Keratinocyte (primary cell): ENCODE results near the gene IRX4.

Experiments
- CTCF ChIP-seq, 3 experiments: IDR thresholded peaks in 1 of 3; conservative IDR thresholded peaks in 1 of 3; optimal IDR thresholded peaks in 1 of 3; 2 replicates in 2 of 3; 3 replicates in 1 of 3; pipeline versions ENCODE3 to v1.5.1; 2011; ENCODE audit warnings: low read length in 3 of 3, mild to moderate bottlenecking in 3 of 3, moderate library complexity in 2 of 3, control low read depth in 1 of 3, inconsistent platforms in 1 of 3; ENCODE audit not compliant: insufficient read depth in 2 of 3; ENCODE audit errors: extremely low read depth in 1 of 3
- EZH2 ChIP-seq: IDR thresholded peaks from one replicate; pipeline ENCODE4 v1.6.1; 2012; ENCODE audit warnings: inconsistent platforms, mild to moderate bottlenecking, low read length, moderate library complexity

GRCh38 chr5:1852324-1852947 lies 30.3 kb downstream of the IRX4 start:
- TF ChIP-seq CTCF (optimal IDR thresholded peaks at IDR 0.05 in 1 of 3, IDR thresholded peaks at IDR 0.05 in 1 of 3, conservative IDR thresholded peaks at IDR 0.05 in 1 of 3; ENCODE audit: extremely low read depth in 1 of 3, insufficient read depth in 2 of 3, low read length in 3 of 3): no peak
- TF ChIP-seq EZH2: no peak
